ENCODE results near the gene KLHL29.

Gene KLHL29

DNA sequence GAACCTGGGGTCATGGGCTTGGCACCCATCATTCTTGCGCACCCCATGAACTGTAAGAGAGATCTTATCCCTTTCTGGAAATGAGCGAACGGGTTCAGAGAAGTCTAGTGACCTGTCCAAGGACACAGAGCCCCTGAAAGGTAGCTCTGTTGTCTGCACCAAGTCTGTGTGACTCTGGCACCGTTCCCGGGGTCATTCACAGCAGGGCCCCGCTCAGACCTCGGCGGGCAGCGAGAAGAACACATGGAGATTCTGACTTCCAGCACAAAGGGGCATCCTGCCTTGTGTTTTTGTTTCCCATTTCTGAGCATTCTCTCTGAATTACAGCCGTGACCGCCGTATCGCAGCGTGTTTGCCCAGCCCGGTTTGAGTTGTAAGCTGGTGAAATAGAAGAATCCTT is 231.7 kb downstream of the KLHL29 start:
- DNase-seq (ENCODE audit: low read depth): no peak

DNA sequence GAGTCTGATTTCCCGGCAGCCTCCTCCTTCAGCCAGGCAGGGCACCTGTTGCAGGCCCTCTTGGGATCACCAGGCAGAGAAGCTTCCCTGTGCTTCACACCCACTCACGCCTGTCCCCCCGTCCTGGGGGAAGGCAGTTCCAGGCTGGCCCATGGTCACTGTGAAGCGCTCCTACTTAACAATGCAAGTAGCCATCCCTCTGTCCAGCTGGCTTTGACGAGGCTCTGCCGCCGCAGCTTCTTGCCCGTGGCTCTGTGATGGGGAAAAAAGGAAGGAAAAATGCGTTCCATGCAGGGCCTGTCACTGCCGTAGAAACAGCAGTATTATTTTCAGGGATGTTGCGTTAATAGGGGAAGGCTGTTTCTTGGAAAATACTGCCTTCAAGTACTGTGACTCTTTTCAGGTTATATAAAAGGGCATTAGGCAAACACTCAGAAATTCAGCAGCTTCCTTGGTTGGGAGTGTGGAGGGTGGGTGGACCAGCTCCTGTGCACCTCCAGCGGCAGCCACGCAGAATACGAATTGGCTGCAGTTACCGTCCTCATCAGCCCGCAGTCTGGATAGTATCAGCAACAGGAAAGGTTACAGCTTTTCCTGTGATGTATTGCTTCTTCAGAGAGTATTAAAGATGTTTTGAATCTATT is 232.3 kb downstream of the KLHL29 start:
- no peak for DNase-seq (ENCODE audit: low read depth)

DNA sequence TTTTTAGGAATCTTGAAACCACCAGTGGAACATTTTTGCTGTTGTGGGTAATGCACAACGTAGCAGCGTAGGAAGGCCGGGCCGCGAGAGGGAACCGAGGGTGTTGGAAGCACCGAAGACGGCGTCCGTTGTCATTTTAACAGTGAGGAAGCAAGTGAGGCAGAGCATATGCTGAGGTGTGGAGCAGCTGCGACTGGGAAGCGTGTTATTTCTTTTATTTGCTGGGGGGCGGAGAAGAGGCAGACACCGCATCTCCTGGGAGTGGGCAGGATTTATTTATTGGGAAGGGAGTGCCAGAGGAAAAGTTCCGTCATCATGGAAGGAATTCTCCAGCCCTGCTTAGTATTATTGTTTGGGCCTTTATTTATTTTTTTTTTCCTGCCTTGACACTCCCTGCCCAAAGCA is 232.8 kb downstream of the KLHL29 start:
- no peak for DNase-seq (ENCODE audit: low read depth)

DNA sequence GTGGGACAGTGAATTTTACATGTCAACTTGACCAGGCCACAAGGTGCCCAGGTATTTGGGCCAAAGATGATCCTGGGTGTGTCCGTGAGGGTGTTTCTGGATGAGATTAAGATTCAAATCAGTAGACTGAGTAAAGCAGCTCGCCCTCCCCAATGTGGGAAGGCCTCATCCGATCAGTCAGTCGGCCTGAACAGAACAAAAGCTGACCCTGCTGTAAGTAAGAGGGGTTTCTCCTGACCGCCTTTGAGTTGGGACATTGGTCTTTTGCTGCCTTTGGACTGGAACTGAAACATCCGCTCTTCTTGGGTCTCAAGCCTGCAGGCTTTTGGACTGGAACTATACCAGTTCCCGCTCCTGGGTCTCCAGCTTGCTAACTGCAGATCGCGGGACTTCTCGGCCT is 233.3 kb downstream of the KLHL29 start:
- no peak for DNase-seq (ENCODE audit: low read depth)

DNA sequence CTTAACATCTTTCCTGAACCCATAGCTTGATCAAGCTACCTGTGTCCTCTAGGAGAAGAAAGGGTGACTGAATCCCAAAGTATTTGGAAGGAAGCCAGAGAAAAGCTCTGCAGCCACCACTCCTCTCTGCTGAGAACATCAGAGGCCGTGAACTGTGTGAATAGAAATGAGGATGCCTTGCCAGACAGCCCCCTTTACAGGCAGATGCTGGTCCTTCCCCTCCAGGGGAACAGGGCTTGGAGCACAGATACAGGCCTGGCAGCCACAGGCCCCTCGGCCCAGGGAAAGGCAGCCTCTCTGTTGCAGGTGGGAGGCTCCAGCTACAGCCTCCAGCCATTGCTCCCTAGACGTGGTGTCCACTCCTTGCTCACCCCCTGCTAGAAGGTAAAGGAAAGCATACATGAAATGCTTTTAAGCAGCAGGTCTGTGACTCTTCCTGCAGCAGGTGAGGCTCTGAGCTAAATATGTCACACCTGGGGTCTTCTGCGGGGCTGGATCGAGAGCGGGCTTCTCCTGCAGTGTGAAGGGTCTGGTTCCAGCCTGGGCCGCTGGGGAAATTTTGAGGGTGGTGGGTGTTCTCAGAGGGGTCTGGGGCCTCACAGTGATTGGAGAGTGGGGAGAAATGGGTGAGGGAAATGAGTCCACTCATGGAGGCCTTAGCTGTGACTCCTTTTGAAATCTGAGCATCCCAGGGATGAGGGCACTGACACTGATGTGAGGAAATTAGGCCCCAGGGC is 234.0 kb downstream of the KLHL29 start:
- no peak for DNase-seq (ENCODE audit: low read depth)

DNA sequence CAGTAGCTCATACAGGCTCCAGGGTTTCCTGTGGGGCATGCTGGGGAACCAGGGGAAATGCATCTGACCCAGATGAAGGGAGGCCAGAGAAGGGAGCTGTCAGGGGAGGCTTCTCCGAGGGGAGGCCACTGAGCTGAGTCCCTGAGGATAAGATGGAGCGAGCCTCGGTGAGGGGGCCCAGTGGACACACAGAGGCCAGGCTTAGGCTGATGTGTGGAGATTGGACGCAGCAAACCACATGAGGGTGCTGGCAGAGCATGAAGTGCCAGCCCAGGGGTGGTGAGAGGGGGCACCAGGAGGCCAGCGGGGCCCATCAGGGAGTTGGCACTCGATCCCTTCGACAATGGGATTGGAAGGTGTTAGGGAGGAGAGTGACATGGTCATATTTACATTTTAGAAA is 235.0 kb downstream of the KLHL29 start:
- no peak for DNase-seq (ENCODE audit: low read depth)

DNA sequence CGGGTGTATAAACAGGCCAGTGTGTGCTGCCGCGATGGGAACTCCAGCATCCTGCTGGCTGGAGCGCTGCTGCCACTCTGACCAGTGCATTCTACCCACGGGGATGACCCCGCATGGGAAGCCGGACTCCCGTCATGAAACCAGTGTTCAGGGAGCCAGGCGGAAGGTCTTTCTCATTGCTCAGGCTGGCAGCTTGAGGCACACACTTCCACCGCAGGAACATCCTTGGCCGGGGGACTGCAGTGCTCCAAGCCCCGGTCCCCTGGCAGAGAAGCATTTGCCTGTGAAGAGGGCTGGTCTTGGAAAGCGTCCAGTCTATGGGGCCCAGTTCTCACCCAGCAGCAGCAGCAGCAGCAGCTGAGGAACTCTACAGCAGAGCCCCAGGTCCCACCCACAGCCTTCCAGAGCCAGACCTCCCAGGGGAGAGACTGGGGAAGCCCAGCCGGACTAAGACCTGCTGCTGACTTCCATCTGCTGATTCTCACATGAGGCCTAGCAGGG is 235.9 kb downstream of the KLHL29 start:
- DNase-seq (ENCODE audit: low read depth): no peak

DNA sequence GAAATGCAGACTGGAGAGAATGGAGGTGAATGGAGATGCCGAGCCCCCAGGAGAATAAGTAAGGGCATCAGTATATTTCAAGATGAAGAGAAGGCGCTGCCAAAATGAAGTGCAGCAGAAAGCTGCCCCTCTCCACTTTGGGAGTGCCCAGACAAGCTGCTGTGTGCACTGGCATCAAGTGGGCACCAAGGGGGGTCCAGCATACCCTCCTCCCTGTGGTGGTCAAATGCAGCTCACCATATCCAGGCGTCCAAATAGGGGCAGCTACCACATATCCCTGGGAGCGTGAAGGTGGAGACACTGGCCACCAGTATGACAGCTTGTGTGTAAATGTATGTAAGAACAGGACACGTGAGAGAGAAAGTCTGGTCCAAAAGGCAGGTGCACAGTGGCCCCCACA is 236.6 kb downstream of the KLHL29 start:
- no peak for DNase-seq (ENCODE audit: low read depth)

DNA sequence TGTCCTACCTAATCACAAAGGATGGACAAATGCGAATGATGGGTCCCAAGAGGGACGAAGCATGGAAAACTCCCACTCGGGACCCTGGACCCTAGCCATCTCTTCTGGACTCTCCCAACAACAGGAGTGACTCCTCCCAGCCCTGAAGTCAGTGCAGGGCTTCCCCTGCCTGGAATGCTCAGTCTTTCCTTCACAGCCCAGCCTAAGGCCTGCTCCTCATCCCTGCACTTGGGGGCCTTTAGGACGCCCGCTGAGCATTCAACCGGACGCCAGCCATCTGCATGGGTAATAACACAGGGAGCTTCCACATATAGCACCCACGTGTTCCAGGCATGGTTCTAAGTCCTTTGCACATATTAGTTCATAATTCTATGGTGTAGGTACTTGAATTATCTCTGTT is 237.5 kb downstream of the KLHL29 start:
- no peak for DNase-seq (ENCODE audit: low read depth)

DNA sequence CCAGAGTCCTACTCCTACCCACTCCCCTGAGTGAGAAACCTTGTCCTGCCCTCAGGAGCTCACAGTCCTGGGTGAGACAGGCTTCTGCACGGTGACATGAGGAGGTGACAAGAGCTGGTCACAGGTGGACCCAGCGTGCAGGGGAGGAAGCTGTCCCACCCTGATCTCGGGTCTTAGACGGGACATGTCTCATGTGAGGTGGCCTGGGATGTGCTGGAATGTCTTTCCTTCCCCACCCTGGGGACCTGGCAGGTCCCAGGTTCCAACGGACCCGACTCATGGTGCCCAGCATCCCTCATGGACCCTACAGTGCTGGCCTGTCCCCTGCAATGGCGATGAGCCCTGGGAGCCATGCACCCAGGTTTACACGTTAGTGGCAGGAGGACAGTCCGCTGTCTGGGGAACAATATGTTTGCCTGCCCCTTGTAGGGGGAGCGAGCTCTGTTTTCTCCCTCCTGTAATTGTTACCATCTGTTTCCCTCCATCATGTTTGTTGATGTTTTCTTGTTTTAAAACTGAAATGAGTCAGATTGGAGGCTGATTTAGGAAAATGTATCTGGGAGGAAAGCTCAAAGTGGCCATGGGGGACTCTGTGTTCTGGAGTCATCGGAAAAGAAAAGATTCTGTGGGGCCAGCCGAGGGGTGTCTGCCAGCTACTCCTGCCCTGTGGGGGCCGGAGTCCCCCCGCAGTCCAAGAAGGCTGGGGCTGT is 238.1 kb downstream of the KLHL29 start:
- DNase-seq (ENCODE audit: low read depth): no peak

DNA sequence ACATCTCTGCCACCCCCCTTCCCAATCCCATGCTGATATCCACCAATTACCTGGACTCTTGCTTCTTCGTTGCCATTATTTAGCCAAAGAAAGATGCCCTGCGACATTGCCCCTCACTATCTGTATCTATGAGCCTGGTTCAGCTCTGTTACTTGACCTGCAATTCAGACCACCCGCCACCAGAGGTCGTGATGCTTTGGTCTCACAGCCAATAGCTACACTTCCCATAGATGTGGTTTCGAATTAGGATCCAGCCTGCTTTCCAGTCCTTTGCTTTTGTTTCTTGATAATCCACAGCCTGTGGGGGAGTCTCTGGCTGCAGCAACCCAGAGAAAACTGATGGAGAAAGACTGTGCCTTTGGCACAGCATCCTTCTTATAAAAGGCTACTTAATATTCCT is 239.4 kb downstream of the KLHL29 start:
- DNase-seq (ENCODE audit: low read depth): no peak

DNA sequence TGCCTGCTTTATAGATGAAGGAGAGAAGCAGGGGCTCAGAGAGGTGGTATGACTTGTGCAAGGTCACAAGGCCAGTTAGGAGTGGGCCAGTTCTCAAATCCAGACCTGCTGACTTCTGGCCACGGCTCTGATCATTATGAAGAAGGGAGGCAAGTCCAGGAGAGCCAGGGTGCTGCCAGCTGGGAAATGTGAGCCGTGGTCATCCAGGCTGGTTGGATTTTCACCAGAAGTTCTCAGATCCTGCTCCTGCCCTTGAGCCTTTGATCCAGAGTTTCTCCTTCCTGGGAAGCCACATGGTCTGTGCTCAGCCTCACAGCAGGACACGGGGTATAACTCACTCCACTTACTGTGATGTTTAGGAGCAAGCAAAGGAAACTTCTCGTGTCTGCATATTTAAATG is 239.9 kb downstream of the KLHL29 start:
- DNase-seq (ENCODE audit: low read depth): no peak

DNA sequence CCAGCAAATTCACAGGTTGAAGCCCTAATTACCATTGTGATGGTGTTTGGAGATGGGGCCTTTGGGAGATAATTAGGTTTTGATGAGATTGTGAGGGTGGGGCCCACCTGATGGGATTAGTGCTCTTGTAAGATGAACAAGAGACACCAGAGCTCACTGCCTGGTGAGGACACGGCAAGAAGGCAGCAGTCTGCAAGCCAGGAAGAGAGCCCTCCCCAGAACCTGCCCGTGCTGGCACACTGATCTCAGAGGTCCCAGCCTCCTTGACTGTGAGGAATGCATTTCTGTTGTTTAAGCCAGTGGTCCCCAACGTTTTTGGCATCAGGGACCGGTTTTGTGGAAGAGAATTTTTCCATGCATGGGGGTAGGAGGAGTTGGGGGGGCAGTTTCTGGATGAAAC is 240.7 kb downstream of the KLHL29 start:
- no peak for DNase-seq (ENCODE audit: low read depth)

DNA sequence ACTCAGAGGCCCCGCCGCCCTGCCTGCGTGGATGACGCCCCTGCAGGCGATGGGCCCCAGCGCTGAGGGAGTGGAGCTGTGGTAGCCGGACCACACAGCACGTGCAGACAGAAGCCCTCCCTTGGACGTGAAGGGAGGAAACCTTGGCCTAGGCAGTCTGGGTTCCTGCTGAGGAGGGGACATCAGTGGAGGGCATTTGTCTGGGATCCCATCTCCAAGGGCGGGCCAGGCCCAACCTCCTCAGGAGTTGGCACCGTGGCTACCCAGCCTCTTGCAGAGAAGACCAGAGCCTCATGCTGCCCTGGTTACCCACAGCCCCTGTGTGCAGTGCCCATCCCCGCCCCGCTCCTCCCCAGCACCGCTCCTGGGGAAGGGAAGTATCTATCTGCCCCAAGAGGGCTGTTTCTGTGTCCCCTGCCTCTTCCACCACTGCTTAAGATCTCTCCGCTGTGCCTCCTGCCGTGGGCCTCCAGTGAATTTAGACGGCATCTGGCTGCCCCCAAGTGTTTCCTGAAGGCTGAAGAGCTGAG is 241.8 kb downstream of the KLHL29 start:
- DNase-seq (ENCODE audit: low read depth): no peak

DNA sequence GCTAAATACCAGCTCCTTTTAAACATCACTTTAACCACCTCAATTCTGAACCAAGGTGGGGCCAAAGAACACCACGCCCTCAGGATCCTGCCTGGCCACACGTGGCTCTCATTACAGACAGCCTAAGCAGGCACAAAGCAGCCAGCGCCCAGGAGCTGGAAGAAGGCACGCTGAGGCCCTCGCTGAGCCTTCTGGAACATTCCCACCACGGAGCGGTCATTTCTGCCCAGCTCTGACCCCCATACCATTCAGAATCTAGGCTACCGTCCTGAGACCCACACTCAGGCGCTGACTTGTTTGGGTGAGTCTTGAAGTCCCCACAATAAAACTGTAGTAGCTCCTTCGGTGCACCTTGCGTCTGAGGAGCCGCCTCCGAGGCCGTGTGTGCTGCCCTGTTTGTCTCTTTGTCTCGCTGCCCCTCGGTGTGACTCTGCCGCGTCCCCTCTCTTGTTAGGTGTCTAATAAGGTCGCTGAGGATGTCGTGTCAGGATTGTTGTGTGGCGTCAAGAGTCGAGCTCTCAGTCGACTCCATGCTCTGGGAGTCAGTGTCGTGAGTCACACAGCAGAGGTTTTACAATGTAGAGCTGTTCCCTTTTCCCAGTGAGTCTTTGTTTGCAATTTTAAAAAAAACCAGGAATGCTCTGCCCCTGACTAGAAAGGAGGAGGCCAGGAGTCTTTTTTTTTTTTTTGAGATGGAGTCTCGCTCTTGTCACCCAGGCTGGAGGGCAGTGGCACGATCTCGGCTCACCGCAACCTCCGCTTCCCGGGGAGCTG is 242.4 kb downstream of the KLHL29 start:
- no peak for DNase-seq (ENCODE audit: low read depth)

DNA sequence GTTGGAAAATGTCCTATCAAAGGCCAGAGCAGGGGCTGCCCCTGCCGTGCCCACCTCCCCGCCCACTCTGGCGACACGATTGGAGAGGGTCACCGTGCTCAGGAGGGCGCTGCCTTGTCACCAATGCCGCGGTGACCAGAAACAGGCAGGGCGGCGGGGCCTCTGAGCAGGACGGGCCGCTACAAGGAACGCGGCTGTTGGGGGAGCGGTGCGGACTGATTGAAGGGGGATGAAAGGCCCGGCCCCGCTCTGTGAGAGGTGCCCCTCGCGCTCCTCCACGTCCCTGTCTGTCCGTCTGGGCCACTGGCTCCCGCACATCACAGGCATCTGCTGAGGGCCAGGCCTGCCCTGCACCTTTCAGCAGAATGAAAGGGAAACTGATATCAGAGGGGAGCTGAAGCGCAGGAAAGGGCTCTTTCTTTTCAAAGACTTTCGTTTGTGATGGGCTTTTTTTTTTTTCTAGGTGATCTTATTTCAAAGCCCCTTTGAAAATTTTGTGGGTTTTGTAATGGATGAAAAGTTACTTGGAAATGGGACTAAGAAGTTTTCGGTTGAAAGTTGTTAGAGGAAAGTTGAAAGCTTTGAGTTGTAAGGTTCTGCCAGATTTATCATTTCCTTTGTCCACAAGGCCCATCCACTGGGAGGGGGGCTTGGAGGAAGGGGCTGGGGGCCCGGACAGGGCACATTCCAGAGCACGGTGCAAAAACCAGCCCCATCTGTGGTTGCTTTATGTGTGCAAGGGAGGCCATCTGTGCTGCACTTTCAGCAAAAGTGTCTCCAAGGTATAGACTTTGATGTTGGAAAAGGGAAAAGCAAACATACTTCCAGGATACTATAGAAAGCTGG is 244.2 kb downstream of the KLHL29 start:
- DNase-seq (ENCODE audit: low read depth): no peak

DNA sequence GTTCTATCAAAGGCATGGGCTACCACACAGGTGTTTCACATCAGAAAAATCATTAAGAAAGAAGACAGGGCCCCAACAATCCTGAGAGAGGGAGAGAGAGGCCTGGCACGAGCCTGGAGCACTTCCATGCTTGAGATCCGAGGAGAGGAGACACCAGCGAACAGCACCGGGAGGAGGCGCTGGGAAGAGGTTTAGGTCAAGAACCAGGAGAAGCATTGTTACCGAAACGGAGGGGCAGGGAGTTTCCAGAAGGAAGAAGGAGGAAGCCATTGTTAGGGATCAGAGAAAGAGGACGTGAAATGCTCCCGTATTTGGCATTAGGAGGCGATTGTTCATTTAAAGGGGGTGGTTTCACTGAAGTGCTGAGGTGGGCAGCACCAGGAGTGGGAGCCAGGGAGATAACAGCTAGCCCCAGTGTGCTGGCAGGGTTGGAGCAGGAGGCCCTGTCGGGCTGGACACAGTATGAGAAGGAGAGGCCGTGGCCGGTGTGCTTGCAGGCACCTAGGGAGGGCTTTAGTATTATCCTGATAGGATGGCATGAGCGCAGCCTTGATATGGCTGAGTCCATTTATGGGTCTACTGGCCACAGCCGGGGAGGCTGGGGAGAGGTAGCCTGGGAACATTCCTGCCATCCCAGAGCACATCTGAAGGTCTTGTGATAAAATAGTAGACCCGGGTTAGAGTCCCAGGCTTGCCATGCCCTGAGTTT is 244.9 kb downstream of the KLHL29 start:
- no peak for DNase-seq (ENCODE audit: low read depth)

DNA sequence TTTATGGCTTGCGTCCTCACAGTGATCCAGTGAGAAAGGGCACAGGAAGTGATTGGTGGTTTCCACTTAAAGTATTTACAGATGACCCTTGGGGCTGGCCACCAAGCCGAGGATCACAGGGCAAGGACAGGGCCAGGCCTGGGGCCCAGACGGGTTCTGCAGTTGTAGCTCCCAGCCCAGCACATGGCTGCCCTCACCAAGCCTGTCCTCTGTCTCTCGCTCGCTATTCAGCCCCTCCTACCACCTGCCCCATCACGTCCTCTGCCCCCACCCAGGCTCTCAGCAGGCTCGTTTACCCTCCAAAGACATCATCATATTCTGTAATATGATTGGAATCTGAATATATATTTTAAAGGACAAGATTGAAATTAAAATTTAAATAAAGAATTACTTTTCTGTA is 246.0 kb downstream of the KLHL29 start:
- DNase-seq (ENCODE audit: low read depth): no peak

DNA sequence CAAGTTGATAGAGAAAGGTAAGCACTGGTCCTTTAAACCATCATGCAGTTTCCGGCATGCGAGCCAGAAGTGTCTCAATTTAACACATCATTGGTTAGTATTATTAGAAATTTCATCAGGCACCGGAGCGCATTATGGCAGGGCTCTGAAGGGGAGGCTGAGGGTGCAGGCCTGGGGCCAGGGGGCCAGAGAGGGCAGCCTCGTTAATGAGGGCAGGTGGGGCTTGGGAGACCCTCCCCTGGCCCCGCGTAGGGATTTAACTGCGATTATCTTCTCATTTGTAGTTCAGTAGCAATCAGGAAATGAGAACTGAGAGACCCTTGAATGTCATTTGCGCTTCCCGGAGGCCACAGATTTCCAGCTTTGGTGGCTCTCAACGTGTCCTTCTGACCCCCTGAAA is 246.4 kb downstream of the KLHL29 start:
- DNase-seq (ENCODE audit: low read depth): no peak

DNA sequence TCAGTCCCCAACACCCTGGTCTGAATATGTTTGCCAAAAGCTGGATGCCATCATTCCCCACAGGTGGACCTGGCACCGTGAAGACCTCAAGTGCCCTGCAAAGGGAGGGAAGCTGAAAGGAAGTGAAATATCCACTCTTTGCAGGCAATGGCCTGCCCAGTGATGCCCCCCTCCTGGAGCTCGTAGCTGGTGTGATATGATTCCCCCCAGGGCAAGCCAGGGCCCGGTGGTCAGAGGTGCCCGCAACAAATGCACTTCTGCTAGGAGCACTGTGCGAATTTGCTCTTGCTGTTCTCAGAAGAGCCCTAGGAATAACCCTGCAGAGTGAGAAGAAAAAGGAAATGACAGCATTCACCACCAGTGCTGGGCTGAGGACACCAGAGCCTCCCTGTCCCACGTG is 247.4 kb downstream of the KLHL29 start:
- DNase-seq (ENCODE audit: low read depth): no peak
